Aortic smooth muscle cell (primary cell): ENCODE measurements around the gene MORN2. TPM values are rescaled to one million over a fixed set of nuclear protein-coding genes. Genes with fewer than 3 reads are reported as not detected.

Experiments used
- total RNA-seq: library from RNA; depleted of rRNA; stranded (reverse); fragments of >200 nt; gene quantifications from 2 replicates; pipeline ENCODE4 v1.2.3, GENCODE V29; 2014

The MORN2 gene
- 22.5 and 28.9 TPM in 2 replicates for total RNA-seq

DNA sequence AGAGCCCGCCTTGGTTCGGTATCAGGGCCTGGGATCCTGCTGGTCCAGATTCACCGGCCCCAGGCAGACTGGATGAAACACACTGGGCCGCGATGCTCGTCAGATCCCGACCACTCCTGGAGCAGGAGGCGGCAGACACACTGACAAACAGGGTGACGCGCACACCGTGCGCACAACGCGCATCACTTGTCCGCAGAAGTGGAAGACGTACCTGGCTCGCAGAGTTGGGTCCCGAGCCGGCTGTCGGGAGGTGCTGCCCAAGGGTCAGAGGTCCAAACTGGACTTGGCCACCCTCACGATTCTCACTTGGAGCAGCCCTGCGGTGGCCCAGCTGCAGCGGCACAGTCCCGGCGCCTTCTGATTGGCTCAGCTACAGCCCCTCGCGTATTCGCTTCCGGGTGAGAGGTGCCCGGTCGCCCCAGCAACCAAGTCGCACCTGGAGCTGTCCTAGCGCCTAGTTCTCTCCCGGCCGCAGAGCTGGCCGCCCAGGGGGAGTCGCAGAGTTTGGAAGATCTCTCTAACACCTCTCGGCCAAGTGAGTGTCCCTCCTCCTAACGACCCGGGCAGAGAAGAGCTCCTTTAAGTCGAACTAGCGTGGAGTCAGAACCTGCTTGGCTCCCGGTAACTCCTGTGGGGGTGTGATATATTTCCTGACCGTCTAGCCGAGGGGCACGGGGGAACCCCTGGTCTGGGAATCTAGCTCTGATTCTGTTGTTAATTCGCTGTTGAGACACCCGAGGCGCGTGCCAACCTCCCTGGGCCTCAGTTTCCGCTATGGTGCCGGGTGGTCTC, at the start of gene MORN2, which contains the start of gene DHX57:
TSS of gene MORN2 (plus strand) at position 401 of the 792 bp plus-strand sequence.
TSS of gene DHX57 (minus strand) at position 359 of the 792 bp plus-strand sequence. CDS start 7,529 bp downstream, outside the sequence.

DNA sequence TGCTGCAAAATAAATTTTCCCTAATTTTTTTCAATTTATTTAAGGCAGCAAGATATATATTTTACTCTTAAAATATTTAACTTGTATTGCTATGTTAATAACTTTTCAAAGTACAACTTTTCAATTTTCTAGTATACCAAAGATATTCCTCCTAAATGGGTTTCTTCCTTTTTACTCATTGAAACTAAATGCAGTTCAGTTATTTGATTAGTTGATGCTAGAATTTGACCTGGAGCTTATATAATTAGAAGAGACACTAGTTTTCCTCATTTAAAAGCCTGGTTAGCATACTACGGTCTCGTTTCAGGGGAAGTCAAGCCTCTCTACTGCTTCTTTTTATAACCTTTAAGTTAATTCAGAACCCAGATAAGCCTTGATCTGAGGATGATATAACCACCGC, 13.8 kb downstream of the MORN2 start, which contains the start of gene ARHGEF33:
TSS of gene ARHGEF33 (plus strand) at position 301 of the 400 bp plus-strand sequence. CDS start 29,573 bp downstream, outside the sequence.

Other genes with a start within 250 kb of the MORN2 start
- gene GALM, start 209.9 kb upstream of the MORN2 start, total RNA-seq = 17.3 and 18.0 TPM in 2 replicates
- gene SRSF7, start 124.6 kb upstream of the MORN2 start, total RNA-seq = 134 and 172 TPM in 2 replicates
- gene GEMIN6, start 97.8 kb upstream of the MORN2 start, total RNA-seq = 11.8 and 12.0 TPM in 2 replicates
- 26.6 and 28.7 TPM in 2 replicates for gene DHX57, start within 50 bp of the MORN2 start, total RNA-seq
- 0.37 and 0.40 TPM in 2 replicates for gene ARHGEF33, start 13.9 kb downstream of the MORN2 start, total RNA-seq
- gene SOS1, start 245.1 kb downstream of the MORN2 start, total RNA-seq = 13.3 and 22.0 TPM in 2 replicates